ENCODE data around the gene PROSER2. TPM values are rescaled to one million over a fixed set of nuclear protein-coding genes. Genes with fewer than 3 reads are reported as not detected.

The PROSER2 gene
- total RNA-seq, 1 experiment from 2014 or later = 10.6 TPM

- H2BK20ac ChIP-seq (ENCODE audit: low read depth, low read length, poor library complexity, severe bottlenecking) = no peak overlapping the region
- no peaks in the 10 kb centered on the region for H3K36me3 Mint-ChIP-seq (ENCODE audit: insufficient read depth in 1 of 3, low read depth in 3 of 3)
- no CpG with 5 or more reads among the region's 7 CpGs for WGBS (ENCODE audit: extremely low coverage, insufficient read length, low lambda C conversion rate)
Observed at GRCh38 chr10:11783558-11783865, 39.6 kb upstream of the PROSER2 start.

More at GRCh38 chr10:11783558-11783865, 39.6 kb upstream of the PROSER2 start:
- Histone ChIP-seq H2BK15ac (ENCODE audit: low read depth, low read length) (no peak overlapping the region), H3K14ac (ENCODE audit: insufficient read depth, low read length) (no peak overlapping the region), H4K5ac (ENCODE audit: insufficient read length, low read depth, low read length) (no peak overlapping the region), H3K9ac (ENCODE audit: extremely low read depth, insufficient read length, low read length) (no peak overlapping the region), H4K91ac (ENCODE audit: insufficient read length, low read depth, low read length) (no peak overlapping the region), H3K79me1 (ENCODE audit: insufficient read depth, low read depth, low read length, poor library complexity, severe bottlenecking) (no peaks in the 10 kb centered on the region), H3K27me3 (ENCODE audit: insufficient read depth, low read length) (no peaks in the 10 kb centered on the region), H2BK5ac (ENCODE audit: insufficient read length, low read length) (no peak overlapping the region), H3K79me2 (ENCODE audit: insufficient read depth, low read length) (no peaks in the 10 kb centered on the region), H3T11ph (ENCODE audit: low read length) (no peak overlapping the region), H2AK5ac (ENCODE audit: insufficient read length, low read length) (no peak overlapping the region), H2AFZ (ENCODE audit: low read length) (no peak overlapping the region), H4K20me1 (ENCODE audit: control insufficient read depth, insufficient read depth, insufficient read length) (no peaks in the 10 kb centered on the region), H3K4me2 (ENCODE audit: insufficient read depth, insufficient read length, low read length) (no peak overlapping the region), H3K27ac (ENCODE audit: insufficient read length, low read depth, low read length) (no peak overlapping the region), H4K8ac (replicated peaks; ENCODE audit: insufficient read length, low read depth, low read length) (no peak overlapping the region), H2BK120ac (ENCODE audit: low read depth, low read length, poor library complexity, severe bottlenecking) (no peak overlapping the region), H3K23me2 (ENCODE audit: insufficient read length, low read depth, low read length, poor library complexity, severe bottlenecking) (no peaks in the 10 kb centered on the region), H3K4ac (ENCODE audit: low read depth, low read length) (no peak overlapping the region), H2BK12ac (ENCODE audit: insufficient read length, low read depth, low read length) (no peak overlapping the region), H3K56ac (ENCODE audit: insufficient read length, low read depth, low read length) (no peak overlapping the region), H3K4me1 (ENCODE audit: insufficient read depth, low read length) (no peaks in the 10 kb centered on the region), H3K23ac (ENCODE audit: insufficient read length, low read depth, low read length) (no peak overlapping the region), H3K9me3 (ENCODE audit: control insufficient read depth, low read depth, low read length) (no peaks in the 10 kb centered on the region), H3K18ac (ENCODE audit: insufficient read length, low read depth, low read length) (no peak overlapping the region)
- no peak overlapping the region for H3K4me3 Mint-ChIP-seq
- no peak overlapping the region for H3K27ac Mint-ChIP-seq
- H3K4me1 Mint-ChIP-seq = peaks cover 6 to 7% of the 10 kb centered on the region in 2 experiments; a peak in 2 of 4 replicates
- H3K9me3 Mint-ChIP-seq = peaks cover 0 to 4% of the 10 kb centered on the region in 2 experiments; a peak in 3 of 5 replicates
- TF ChIP-seq, protein P1, sequence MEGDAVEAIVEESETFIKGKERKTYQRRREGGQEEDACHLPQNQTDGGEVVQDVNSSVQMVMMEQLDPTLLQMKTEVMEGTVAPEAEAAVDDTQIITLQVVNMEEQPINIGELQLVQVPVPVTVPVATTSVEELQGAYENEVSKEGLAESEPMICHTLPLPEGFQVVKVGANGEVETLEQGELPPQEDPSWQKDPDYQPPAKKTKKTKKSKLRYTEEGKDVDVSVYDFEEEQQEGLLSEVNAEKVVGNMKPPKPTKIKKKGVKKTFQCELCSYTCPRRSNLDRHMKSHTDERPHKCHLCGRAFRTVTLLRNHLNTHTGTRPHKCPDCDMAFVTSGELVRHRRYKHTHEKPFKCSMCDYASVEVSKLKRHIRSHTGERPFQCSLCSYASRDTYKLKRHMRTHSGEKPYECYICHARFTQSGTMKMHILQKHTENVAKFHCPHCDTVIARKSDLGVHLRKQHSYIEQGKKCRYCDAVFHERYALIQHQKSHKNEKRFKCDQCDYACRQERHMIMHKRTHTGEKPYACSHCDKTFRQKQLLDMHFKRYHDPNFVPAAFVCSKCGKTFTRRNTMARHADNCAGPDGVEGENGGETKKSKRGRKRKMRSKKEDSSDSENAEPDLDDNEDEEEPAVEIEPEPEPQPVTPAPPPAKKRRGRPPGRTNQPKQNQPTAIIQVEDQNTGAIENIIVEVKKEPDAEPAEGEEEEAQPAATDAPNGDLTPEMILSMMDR (conservative IDR thresholded peaks at IDR 0.05) = no peak
- no peaks in the 10 kb centered on the region; the same call in none of the 2 replicates for H3K27me3 Mint-ChIP-seq (ENCODE audit: low read depth)
- DNase-seq = no peak
